NOMO-1 treated with dmso at 0.1 percent for 144 hours (cell line): Measurements from ENCODE around the gene UBE2D1.

Experiments used
- DNase-seq: peaks from one replicate; lab custom pipeline; 2025; ENCODE audit not compliant: unreplicated experiment; lab: John Stamatoyannopoulos, UW

Gene UBE2D1

DNA sequence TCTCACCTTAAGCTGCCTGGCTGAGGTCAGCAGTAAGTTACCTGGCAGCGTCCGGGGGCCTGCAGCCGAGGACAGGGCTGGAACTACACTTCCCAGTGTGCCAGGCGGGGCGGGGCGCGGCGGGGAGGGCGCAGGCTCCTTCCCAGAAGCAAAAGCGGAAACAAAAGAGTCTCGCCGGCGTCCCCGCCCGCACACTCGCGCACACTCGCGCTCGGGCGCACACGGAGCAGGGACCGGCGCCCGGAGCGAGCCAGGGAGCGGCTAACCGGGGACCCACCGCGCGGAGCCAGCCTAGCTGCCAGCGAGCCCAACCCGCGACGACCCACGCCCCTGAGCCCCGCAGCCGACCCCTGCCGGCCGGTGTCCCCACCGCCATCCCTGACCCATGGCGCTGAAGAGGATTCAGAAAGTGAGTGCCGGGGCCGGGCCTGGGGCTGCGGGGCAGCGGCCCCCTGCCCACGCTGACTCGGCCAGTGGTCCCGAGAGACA lies at the start of gene UBE2D1:
UBE2D1 (plus strand) TSS at position 190 of the 489 bp plus-strand sequence; CDS start at position 386, 196 bp downstream.
- peak; percentile 61 for DNase-seq

DNA sequence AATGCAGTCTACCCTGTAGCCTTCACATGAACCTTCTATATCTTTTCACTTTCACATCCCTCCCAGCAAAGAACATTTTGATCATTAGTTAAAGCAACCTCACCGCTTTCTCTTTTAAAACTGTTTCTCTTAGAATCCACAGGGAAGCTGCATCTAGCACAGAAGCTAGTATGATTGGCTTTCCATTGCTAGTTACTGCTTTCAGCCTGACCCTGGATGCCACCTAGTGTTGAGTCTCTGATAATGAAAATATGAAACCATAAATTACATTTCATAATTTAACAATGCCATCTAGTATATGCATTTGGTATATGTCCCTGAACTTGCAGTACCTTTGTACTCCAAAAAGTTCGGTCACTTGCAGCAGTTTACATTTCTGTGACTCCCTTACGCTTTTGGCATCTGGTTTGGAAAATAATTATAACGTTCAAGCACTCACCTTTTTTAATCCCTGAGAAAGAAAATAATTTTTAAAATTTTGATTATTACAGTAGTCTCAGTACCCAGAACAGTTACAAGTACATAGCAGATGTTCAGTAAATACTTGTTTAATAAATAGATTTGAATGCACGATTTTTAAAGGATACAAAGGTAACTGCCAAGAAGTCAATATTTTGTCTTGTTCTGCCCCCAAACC lies 43.1 kb upstream of the UBE2D1 start:
- DNase-seq: peak; percentile 7

DNA sequence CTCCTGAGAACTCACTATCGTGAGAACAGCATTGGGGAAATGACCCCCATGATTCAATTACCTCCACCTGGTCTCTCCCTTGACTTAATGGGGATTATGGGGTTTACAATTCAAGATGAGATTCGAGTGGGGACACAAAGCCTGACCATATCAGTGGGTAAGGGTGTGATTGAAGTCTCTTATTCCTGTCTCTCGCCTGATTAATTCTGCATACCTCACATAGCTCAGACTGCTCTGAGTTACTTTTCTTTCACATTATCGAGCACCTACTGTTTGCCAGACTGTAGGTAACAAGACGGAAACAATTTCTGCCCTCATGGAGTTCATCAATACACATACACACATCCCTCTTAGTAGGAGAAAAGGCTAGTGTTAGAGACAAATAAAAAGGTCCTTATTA lies 40.8 kb upstream of the UBE2D1 start:
- no peak for DNase-seq

DNA sequence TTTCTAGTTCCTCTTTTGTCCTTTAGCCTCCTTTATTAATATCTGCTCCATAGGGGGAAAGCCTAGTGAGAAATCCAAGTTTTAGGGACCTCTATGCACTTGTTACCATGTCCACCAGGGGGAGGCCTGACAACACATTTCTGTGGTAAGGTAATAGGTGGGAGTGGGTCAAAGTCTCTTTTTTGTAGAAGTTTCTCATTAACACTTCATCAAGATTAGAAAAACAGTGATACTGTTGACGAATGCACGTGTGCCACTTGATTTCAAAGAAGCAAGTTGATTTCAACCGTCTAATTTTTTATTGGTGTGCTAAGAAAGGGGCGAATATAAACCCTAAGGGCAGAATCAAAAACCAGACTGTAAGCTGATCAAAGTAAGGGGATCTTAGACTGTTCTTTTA lies 35.2 kb upstream of the UBE2D1 start:
- peak; percentile 38 for DNase-seq

DNA sequence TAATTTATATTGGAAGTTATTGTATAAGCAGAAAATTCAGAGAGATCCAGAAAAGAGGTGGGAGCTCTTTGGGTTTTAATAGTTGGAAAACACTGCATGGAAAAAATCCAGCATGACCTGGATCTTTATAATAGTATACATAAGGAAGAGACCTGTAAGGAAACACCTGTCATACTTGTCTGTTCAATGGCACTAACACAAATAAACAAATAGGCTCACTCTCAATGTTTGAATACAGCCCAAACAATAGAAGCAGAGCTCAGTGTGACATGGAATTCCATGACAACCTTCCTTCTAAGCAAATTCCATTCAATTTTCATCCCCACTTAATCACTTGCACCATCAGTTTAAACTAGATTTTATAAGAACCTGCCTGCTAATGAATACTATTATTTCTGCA lies 34.1 kb upstream of the UBE2D1 start:
- no peak for DNase-seq

DNA sequence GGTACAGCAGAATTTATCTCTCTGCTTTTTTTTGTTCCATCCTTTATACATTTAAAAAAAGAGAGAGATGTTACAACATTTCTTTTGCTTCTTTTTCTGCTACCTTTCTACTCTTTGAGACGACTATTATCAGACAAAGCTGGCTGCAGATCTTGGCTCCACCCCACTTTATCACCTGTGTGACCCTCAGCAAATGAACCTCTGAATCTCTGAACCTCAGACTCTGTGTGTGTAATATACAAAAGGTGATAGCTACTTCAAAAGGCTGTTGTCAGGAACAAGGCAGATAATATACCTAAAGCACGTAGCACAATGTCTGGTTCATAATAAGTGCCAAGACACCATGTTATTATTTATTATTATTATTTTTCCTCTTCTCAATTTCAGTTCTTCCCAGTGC lies 32.6 kb upstream of the UBE2D1 start:
- DNase-seq: no peak

DNA sequence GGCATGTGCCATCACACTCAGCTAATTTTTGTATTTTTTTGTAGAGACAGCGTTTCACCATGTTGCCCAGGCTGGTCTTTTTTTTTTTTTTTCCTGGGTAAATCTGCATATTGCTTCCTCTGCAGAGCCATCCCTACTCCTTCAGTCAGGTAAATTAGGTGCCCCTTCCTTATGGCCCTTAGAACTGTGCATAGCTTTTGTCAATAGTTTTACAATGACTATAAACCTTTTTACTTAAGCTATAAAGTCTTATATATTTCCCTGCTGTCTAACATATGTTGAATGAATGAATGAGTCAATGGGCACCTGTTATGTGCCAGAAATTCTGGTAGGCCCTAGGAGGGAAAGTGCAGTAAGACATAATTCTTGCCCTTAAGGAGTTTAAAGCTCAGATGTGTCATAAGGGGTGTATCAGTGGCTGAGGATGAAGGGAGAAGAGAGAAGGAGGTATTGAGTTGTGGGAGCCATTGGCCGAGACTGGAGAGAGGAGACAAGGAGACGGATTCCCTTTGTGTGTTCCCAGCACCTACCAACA lies 30.6 kb upstream of the UBE2D1 start:
- no peak for DNase-seq

DNA sequence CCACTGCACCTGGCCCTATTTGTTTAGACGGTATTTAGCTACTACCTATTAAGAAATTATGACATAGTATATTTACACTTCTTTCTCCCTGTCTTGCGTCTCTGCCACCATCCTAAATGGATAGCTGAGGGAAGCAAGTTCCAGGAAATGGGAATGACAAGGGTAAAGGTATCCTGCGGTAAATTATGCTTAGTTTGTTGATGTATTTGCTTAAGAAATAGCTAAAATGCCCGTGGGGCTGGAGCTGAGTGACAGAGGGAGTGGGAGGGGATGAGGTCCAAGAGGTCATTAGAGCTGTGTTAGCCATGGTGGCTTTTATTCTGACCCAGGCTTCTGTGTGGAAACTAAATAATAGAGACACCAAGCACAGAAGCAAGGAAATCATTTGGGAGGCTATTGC lies 29.0 kb upstream of the UBE2D1 start:
- DNase-seq: no peak

DNA sequence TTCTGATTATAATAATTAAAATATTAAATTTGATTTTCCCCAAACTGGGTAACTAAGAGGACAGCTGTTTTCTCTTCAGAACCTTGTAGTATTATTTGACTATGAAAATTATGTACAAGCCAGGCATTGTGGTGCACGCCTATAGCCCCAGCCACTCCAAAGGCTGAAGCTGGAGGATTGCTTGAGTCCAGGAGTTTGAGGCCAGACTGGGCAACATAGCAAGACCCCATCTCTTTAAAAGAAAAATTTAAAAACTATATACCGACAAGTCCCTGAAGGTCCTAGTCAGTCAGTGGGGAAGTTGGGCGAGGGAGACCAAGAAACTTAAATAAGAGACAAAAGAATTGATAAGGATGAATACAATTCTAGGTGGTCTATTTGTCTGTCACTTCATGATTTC lies 27.1 kb upstream of the UBE2D1 start:
- no peak for DNase-seq

DNA sequence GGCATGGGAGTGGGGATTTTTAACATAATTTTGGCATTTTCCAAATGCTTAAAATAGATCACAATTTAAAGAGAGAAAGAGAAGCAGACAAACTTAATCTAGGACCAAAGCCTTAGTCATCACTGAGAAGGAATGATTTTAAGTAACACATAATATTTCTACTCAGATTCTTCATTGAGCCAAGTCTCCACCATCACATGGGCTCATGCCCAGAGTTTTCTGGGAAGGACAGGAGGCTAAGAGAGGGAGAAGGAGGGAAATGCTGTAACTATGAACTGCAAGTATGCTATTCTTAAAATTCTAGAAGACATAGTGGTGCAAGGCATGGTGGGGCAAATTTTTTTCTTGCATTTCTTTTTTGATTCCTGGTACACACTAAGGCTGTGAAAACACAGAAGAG lies 23.8 kb upstream of the UBE2D1 start:
- no peak for DNase-seq

DNA sequence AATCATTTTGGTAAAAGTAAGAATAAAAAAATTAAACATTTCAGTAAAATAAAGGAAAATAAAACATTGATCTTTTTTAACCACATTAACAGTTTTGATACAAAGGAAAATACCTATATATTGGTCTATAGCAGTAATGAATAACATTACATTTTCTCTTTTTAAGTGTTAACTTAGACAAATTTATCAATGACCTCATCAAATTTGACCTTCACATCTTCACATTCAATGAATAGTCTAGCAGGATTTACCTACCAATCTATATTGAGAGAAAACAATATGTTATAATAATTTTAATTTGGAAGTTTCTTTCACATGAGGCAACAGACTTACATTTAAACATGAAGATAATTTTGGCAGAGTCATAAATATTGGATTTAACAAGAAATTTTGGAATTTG lies 17.9 kb upstream of the UBE2D1 start:
- DNase-seq: no peak

DNA sequence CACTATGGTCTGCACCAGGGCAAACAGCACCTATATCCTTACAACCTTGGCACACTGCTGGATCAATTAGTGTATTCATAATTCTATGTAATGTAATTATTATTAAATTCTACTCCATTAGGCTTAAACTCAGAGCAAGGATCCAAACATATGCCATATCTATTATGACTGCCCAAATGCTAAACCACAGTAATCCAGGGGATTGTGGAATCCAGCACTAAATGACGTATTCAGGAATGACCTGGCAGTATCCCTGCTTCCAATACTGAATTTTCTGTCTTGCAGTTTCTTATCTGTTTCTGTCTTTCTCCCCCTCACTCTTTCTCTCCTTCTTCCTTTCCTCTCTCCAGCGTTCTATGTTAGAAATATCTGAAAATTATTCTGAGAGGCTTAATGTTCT lies 16.5 kb upstream of the UBE2D1 start:
- DNase-seq: no peak

DNA sequence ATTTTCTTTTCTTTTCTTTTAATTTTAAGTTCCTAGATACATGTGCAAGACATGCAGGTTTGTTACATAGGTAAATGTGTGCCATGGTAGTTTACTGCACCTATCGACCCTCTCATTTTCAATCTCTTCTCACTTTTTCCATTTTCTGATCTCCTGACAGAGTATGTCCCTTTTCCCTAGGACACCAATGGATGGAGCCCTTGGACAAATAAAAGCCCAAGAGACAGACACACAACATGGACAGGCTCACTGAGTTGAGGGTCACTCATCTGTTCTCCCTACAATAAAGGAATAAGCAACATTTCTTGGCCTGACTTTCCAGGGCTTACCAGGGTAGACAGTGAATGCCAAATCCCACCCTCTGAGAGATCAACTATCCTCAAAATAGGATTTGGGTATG lies 15.2 kb upstream of the UBE2D1 start:
- no peak for DNase-seq

DNA sequence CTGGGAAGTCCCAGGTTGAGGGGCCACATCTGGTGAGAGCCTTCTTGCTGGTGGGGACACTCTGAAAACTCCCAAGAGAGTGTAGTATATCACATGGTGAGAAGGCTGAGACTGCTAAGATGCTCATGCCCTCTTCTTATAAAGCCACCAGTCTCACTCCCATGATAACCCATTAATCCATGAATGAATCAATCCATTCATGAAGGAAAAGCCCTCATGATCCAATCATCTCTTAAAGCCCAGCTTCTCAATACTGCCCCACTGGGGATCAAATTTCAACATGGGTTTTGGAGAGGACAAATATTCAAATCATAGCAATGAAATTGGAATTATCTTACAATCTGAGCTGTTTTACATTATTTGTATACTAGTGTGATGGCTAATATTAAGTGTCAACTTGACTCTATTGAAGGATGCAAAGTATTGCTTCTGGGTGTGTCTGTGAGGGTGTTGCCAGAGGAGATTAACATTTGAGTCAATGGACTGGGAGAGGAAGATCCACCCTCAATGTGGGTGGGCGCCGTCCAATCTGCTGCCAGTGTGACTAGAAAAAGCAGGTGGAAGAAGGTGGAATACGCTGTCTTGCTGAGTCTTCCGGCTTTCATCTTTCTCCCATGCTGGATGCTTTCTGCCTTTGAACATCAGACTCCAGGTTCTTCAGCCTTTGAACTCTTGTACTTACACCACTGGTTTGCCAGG lies 14.3 kb upstream of the UBE2D1 start:
- DNase-seq: no peak

DNA sequence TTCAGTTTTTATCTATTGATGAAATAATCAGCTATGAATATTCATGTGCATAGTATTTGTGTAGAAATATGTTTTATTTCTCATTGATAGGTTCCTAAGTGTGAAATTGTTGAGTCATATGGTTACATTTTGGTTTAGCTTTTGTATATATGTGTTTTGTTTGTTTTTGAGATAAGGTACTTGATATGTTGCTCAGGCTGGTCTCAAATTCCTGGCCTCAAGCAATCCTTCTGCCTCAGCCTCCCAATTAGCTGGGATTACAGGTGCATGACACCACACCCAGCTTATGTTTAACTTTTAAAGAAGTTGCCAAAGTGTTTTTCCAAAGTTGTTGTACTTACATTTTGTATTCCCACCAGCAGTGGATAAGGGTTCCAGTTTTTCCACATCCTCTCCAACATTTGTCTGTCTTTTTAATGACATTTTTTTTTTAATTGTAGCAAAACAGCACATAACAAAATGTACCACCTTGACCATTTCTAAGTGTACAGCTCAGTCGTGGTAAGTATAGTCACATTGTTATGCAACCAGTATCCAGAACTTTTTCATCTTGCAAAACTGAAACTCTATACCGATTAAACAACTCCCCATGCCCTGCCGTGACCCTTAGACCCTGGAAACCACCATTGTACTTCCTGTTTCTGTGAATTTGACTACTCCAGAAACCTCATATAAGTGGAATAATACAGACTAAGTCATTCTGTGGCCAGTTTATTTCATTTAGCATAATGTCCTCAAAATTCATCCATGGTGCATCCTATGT lies 12.6 kb upstream of the UBE2D1 start:
- peak; percentile 89 for DNase-seq

DNA sequence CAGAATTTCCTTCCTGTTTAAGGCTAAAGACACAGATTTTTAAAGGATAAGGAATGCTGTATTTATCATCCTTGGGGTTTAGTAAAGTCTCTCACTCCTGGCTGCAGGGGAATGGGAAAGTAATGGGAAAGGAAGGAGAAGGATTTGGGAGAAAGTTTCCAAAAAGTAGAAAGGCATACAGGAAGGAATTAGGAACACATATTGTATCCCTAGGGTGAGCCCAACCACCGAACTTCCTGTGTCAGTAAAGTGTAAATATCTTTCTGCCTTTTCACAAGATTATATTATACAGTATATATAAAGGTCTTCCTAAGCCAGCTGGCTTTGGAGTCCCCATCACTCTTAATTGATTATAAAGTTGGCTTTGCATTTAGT lies 12.0 kb upstream of the UBE2D1 start:
- DNase-seq: no peak

DNA sequence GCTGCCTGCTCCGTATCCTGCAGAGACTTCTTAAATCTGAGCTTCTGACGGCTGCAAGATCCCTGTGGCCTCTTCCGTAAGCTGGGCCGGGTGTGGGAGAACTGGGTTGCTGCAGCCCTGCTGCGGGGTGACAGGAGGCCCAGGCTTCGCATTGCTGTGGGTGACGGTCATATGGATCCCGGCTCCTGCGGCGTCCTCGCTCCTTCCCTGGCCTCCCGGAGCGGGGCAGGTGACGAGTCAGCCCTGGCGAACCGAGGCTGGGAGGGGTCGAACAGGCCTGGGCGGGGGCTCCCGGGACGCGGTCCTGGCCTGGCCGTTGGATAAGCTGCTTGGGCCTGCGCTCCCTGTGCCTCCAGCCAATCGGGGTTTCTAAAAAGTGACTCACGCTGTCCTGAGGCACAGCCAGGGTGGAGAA lies 7.8 kb upstream of the UBE2D1 start:
- no peak for DNase-seq

DNA sequence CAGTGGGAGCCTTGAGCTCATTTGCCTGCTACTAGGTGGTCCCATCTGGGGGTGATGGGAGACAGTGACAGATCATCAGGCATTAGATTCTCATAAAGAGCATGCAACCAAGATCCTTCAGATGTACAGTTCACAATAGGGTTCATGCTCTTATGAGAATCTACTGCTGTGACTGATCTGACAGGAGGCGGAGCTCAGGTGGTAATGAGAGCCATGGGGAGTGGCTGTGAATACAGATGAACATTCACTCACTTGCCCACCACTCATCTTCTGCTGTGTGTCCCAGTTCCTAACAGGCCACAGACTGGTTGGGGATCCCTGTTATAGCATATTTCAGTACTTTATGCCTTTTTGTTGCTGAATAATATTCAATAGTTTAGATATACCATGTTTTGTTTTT lies 6.6 kb upstream of the UBE2D1 start:
- no peak for DNase-seq

DNA sequence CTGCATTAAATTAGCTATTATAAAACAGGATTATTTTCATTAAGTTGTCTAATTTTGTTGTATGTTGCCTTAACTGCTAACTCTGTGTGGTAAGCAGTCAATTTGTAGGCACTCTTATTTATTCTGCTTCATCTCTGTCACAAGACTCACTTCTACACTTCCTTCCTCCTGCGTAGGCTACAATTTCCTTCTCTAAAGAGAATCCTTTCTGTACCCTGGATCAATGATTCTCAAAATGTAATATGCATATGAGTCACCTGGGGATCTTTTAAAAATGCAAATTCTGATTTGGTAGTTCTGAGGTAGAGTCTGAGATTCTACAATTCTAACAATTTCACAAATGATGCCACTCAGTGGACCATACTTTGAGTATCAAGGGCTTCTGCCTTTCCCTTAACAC lies 4.4 kb upstream of the UBE2D1 start:
- no peak for DNase-seq

DNA sequence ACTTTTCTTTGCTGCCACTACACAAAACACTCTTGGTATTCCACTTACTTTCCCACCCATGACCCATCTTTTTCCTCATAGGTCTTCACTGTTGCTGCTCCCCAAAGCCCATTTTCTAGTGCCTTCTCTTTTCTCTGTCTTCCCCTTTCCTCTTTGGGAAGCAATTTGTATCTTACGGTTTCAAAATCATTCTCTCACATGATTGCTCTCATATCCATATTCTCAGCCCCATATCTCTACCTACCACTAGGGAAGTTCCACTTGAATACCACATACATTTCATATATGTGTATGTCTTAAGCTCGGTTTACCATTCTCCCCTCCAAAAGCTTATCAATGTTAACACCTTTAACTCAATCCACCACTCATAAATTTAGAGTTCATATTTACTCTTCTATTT lies 3.2 kb upstream of the UBE2D1 start:
- DNase-seq: no peak

DNA sequence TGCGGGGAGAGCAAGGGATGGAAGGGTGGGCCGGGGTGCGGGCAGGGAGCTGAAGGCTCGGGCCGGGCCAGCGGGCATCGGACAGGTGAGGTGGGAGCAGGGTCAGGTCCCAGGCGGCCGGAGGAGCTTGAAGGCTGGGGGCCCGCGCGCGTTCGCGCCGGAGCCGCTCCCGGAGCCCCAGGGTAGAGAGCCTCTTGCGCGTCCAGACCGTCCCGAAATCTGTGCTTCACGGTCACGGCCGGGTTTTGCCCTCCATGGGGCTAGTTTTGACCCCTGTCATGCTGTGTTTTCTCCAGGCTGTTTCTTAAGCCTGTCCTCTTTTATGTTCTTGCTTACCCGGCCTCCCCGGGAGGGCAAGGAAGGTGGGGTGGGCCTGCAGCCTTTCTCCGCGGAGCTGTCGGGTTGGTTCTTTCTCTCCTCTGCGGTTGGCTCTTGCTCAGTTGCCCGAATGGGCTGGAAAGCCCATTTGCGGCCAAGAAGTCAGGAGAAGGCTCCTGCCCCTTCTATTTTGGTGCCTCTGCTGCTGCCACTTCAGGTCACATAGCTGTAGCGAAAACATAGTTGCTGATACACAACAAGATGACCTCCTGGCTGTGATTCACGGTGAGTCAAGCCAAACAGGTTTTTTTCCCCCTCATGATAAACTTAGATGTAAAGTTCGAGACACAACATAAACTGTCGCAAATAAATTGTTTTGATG lies 650 bp downstream of the UBE2D1 start:
- DNase-seq: no peak
